Liver (tissue), 9 donors: Measurements from ENCODE around the gene LMBRD1. TPM values are rescaled to one million over a fixed set of nuclear protein-coding genes. Genes with fewer than 3 reads are reported as not detected.

Experiments used
- DNase-seq: peaks from one replicate; pipeline ENCODE4 v3.0.0-alpha.2; 2017; ENCODE audit warnings: low spot score
- H3K27ac ChIP-seq, 2 donors: one replicate each; pipeline ENCODE4 v1.7.0; 2013; ENCODE audit warnings: inconsistent platforms in 2 of 2, low read length in 2 of 2, control low read depth in 1 of 2, low read depth in 1 of 2, mild to moderate bottlenecking in 1 of 2
- H3K27me3 ChIP-seq, 4 donors: one replicate each; pipeline versions ENCODE4 v1.6.1 to v1.7.0; 2013; ENCODE audit warnings: low read length in 3 of 4, inconsistent platforms in 1 of 4, mild to moderate bottlenecking in 1 of 4, moderate library complexity in 1 of 4; ENCODE audit not compliant: control insufficient read depth in 4 of 4, insufficient read depth in 4 of 4
- H3K36me3 ChIP-seq, 4 donors: one replicate each; pipeline versions ENCODE4 v1.6.1 to v1.7.0; 2013; ENCODE audit warnings: low read length in 3 of 4, mild to moderate bottlenecking in 3 of 4, low read depth in 1 of 4, moderate library complexity in 1 of 4; ENCODE audit not compliant: control insufficient read depth in 4 of 4, insufficient read depth in 3 of 4
- H3K4me1 ChIP-seq, 4 donors: one replicate each; pipeline versions ENCODE4 v1.6.1 to v1.7.0; 2013; ENCODE audit warnings: low read length in 3 of 4, mild to moderate bottlenecking in 3 of 4, moderate library complexity in 1 of 4; ENCODE audit not compliant: control insufficient read depth in 4 of 4, insufficient read depth in 4 of 4
- H3K4me3 ChIP-seq, 3 donors: one replicate each; pipeline versions ENCODE4 v1.6.1 to v1.7.0; 2013; ENCODE audit warnings: low read length in 3 of 3, control low read depth in 1 of 3, low read depth in 1 of 3, mild to moderate bottlenecking in 1 of 3
- H3K9ac ChIP-seq, 2 donors: one replicate each; pipeline ENCODE4 v1.7.0; 2013; ENCODE audit warnings: low read length in 2 of 2, mild to moderate bottlenecking in 2 of 2, moderate library complexity in 2 of 2, control low read depth in 1 of 2, low read depth in 1 of 2
- H3K9me3 ChIP-seq, 4 donors: one replicate each; pipeline versions ENCODE4 v1.6.1 to v1.7.0; 2013; ENCODE audit warnings: low read length in 3 of 4; ENCODE audit not compliant: control insufficient read depth in 4 of 4
- ATF3 ChIP-seq: IDR thresholded peaks from 2 replicates; pipeline ENCODE4 v1.6.1; 2016; ENCODE audit warnings: antibody characterized with exemption
- EGR1 ChIP-seq, 2 donors: IDR thresholded peaks; 2 replicates each; pipeline ENCODE4 v1.6.1; 2016 to 2018; ENCODE audit warnings: antibody characterized with exemption in 2 of 2, low read depth in 2 of 2
- FOXA1 ChIP-seq: IDR thresholded peaks from 2 replicates; pipeline ENCODE4 v1.6.1; 2016; ENCODE audit warnings: antibody characterized with exemption
- FOXA2 ChIP-seq: IDR thresholded peaks from 2 replicates; pipeline ENCODE4 v1.6.1; 2016; ENCODE audit warnings: antibody characterized with exemption
- GABPA ChIP-seq, 2 donors: IDR thresholded peaks in 1 of 2; conservative IDR thresholded peaks in 1 of 2; 2 replicates each; pipeline ENCODE4 v1.6.1; 2016; ENCODE audit warnings: antibody characterized with exemption in 2 of 2, mild to moderate bottlenecking in 1 of 2, moderate library complexity in 1 of 2
- HNF4A ChIP-seq, 2 donors: conservative IDR thresholded peaks; 2 replicates each; pipeline ENCODE4 v1.6.1; 2016; ENCODE audit warnings: antibody characterized with exemption in 2 of 2, mild to moderate bottlenecking in 2 of 2
- HNF4G ChIP-seq: IDR thresholded peaks from 2 replicates; pipeline ENCODE4 v1.6.1; 2016; ENCODE audit warnings: antibody characterized with exemption
- JUND ChIP-seq, 2 donors: IDR thresholded peaks; 2 replicates each; pipeline ENCODE4 v1.6.1; 2016; ENCODE audit warnings: antibody characterized with exemption in 2 of 2
- NR2F2 ChIP-seq: IDR thresholded peaks from 2 replicates; pipeline ENCODE4 v1.6.1; 2016; ENCODE audit warnings: antibody characterized with exemption
- RAD21 ChIP-seq, 2 donors: IDR thresholded peaks; 2 replicates each; pipeline ENCODE4 v1.6.1; 2016; ENCODE audit warnings: antibody characterized with exemption in 2 of 2, mild to moderate bottlenecking in 2 of 2
- REST ChIP-seq: IDR thresholded peaks from 2 replicates; pipeline ENCODE4 v1.6.1; 2016; ENCODE audit warnings: antibody characterized with exemption, mild to moderate bottlenecking
- RXRA ChIP-seq, 2 donors: IDR thresholded peaks; 2 replicates each; pipeline ENCODE4 v1.6.1; 2017 to 2018; ENCODE audit warnings: antibody characterized with exemption in 2 of 2, mild to moderate bottlenecking in 1 of 2
- SP1 ChIP-seq: IDR thresholded peaks from 2 replicates; pipeline ENCODE4 v1.6.1; 2018; ENCODE audit warnings: antibody characterized with exemption, mild to moderate bottlenecking
- TAF1 ChIP-seq: conservative IDR thresholded peaks from 2 replicates; pipeline ENCODE4 v1.6.1; 2016; ENCODE audit warnings: antibody characterized with exemption, mild to moderate bottlenecking
- YY1 ChIP-seq: IDR thresholded peaks from 2 replicates; pipeline ENCODE4 v1.6.1; 2016; ENCODE audit warnings: antibody characterized with exemption, mild to moderate bottlenecking
- WGBS: extraction: QIAGEN DNeasy Blood & Tissue Kit; methylation state at CpG from one replicate; pipeline ENCODE4 v1.1.7; 2013; 5-methylcytosine and 5-hydroxymethylcytosine counted together
- polyA plus RNA-seq, 2 donors: library from polyadenylated mRNA; stranded (reverse) in 1 of 2; unstranded in 1 of 2; fragments of 200-250 nt in 1 of 2; fragments of >200 nt in 1 of 2; fragmentation: Nextera tagmentation in 1 of 2; extraction: Ambion mirVana in 1 of 2; gene quantifications; one replicate each; pipeline versions ENCODE4 v1.2.1 to v1.2.3, GENCODE V29; 2013 to 2015
- total RNA-seq, 2 donors: library from RNA; depleted of rRNA; stranded (reverse); fragments of >200 nt; gene quantifications; one replicate each; pipeline ENCODE4 v1.2.3, GENCODE V29; 2014
- TF ChIP-seq, protein P1 (sequence below): IDR thresholded peaks from 2 replicates; pipeline ENCODE4 v1.6.1; 2016; ENCODE audit warnings: antibody characterized with exemption
- TF ChIP-seq, protein P2 (sequence below): IDR thresholded peaks from 2 replicates; pipeline ENCODE4 v1.6.1; 2016; ENCODE audit warnings: antibody characterized with exemption
- TF ChIP-seq, protein P3 (sequence below): fragments of 150-350 bp; IDR thresholded peaks from 2 replicates; pipeline ENCODE4 v1.5.1; 2017; ENCODE audit warnings: improper control_type of control experiment, low read depth, low read length; ENCODE audit not compliant: missing input control
- donor health status: healthy.
- donor health status: healthy.
- donor health status: healthy.
- donor health status: healthy.
- donor health status: healthy.

Gene LMBRD1
- total and polyA plus RNA-seq, 4 donors = 33.2 to 54.5 (median 43.3) TPM

DNA sequence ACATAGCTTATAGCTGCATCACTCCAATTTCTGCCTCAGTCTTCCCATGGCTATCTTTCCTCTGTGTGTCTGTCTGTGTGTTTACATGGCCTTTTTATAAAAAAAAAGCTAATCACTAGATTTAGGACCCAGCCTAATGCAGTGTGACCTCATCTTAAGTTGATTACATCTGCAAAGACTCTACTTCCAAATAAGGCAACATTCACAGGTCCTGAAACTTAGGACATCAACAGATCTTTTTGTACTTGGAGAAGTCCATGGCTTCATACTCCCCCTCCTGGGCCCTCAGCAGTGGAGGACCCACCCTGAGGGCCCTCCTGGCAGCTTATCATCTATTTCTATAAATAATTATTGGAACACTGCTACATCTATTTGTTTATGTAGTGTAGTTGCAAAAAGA lies 146.1 kb downstream of the LMBRD1 start (continued):
- TF ChIP-seq, protein P1, sequence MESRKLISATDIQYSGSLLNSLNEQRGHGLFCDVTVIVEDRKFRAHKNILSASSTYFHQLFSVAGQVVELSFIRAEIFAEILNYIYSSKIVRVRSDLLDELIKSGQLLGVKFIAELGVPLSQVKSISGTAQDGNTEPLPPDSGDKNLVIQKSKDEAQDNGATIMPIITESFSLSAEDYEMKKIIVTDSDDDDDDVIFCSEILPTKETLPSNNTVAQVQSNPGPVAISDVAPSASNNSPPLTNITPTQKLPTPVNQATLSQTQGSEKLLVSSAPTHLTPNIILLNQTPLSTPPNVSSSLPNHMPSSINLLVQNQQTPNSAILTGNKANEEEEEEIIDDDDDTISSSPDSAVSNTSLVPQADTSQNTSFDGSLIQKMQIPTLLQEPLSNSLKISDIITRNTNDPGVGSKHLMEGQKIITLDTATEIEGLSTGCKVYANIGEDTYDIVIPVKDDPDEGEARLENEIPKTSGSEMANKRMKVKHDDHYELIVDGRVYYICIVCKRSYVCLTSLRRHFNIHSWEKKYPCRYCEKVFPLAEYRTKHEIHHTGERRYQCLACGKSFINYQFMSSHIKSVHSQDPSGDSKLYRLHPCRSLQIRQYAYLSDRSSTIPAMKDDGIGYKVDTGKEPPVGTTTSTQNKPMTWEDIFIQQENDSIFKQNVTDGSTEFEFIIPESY = no peak
- TF ChIP-seq HNF4G (no peak), EGR1 (IDR thresholded peaks at IDR 0.05; ENCODE audit: low read depth in 2 of 2) (no peak), JUND (IDR thresholded peaks at IDR 0.05) (no peak), NR2F2 (no peak), YY1 (no peak), FOXA1 (no peak), RAD21 (IDR thresholded peaks at IDR 0.05) (no peak), HNF4A (conservative IDR thresholded peaks at IDR 0.05) (no peak), SP1 (no peak), FOXA2 (no peak), ATF3 (no peak)

DNA sequence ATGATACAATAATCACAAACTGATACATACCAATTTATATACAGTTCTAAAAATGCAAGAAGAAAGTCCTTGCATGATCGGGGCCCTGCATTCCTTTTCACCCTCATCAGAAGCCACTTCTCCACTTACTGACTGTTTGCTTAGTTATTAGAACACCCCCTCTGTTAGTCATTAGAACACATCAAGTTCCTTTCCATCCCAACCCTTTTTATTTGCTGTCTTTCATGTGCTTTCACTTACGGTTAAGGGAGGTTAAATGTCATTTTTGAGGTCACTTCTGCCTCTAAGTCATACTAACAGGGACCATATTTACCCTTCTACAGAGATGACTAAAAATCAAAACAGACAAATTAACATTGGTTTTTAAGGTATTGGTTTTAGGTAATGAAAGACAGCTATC lies 149.1 kb downstream of the LMBRD1 start:
- no peak for DNase-seq
- no peaks in the 10 kb centered on the region for H3K36me3 ChIP-seq
- TF ChIP-seq JUND (IDR thresholded peaks at IDR 0.05) (no peak), HNF4A (conservative IDR thresholded peaks at IDR 0.05) (no peak)
- WGBS = 44% methylated on average over 2 of the region's 2 CpGs
- H3K4me1 ChIP-seq = no peaks in the 10 kb centered on the region
- H3K9ac ChIP-seq = no peak overlapping the region
- no peaks in the 10 kb centered on the region for H3K27me3 ChIP-seq
- no peak overlapping the region for H3K4me3 ChIP-seq
- H3K9me3 ChIP-seq = no peaks in the 10 kb centered on the region
- H3K27ac ChIP-seq = no peak overlapping the region

DNA sequence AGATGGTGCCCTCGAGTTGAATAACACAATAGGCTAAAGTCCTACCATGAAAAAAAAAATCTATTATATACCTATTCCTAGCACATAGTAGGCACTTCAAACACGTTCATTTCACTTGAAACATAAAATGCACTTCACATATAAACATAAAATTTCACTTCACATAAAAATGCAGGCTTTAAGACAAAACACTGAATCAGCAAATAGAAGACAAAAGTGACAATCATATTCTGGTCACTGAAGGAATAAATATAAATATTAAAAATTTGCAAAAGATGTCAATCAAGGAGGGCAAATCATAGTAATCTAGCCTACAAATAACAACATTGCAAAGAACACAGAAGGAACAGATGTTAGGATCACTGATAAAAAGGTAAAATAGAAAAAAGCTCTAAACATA lies 153.1 kb downstream of the LMBRD1 start:
- 53% methylated on average over 2 of the region's 2 CpGs for WGBS
- Histone ChIP-seq H3K4me3 (no peak overlapping the region), H3K27me3 (no peaks in the 10 kb centered on the region), H3K27ac (no peak overlapping the region), H3K4me1 (no peaks in the 10 kb centered on the region), H3K36me3 (no peaks in the 10 kb centered on the region), H3K9ac (no peak overlapping the region), H3K9me3 (no peaks in the 10 kb centered on the region)
- TF ChIP-seq, protein P2, sequence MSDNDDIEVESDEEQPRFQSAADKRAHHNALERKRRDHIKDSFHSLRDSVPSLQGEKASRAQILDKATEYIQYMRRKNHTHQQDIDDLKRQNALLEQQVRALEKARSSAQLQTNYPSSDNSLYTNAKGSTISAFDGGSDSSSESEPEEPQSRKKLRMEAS = no peak
- TF ChIP-seq HNF4A (conservative IDR thresholded peaks at IDR 0.05) = no peak
- no peak for TF ChIP-seq FOXA1
- TF ChIP-seq NR2F2 = no peak
- TF ChIP-seq SP1 = no peak
- TF ChIP-seq, protein P3, sequence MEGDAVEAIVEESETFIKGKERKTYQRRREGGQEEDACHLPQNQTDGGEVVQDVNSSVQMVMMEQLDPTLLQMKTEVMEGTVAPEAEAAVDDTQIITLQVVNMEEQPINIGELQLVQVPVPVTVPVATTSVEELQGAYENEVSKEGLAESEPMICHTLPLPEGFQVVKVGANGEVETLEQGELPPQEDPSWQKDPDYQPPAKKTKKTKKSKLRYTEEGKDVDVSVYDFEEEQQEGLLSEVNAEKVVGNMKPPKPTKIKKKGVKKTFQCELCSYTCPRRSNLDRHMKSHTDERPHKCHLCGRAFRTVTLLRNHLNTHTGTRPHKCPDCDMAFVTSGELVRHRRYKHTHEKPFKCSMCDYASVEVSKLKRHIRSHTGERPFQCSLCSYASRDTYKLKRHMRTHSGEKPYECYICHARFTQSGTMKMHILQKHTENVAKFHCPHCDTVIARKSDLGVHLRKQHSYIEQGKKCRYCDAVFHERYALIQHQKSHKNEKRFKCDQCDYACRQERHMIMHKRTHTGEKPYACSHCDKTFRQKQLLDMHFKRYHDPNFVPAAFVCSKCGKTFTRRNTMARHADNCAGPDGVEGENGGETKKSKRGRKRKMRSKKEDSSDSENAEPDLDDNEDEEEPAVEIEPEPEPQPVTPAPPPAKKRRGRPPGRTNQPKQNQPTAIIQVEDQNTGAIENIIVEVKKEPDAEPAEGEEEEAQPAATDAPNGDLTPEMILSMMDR = no peak
- no peak for TF ChIP-seq YY1
- TF ChIP-seq GABPA (IDR thresholded peaks at IDR 0.05 in 1 of 2, conservative IDR thresholded peaks at IDR 0.05 in 1 of 2) = no peak
- no peak for TF ChIP-seq HNF4G
- TF ChIP-seq REST = no peak
- TF ChIP-seq FOXA2 = no peak
- TF ChIP-seq, protein P1 = no peak
- no peak for TF ChIP-seq ATF3
- no peak for TF ChIP-seq RAD21 (IDR thresholded peaks at IDR 0.05)
- TF ChIP-seq JUND (IDR thresholded peaks at IDR 0.05) = no peak
- TF ChIP-seq RXRA (IDR thresholded peaks at IDR 0.05) = no peak
- TF ChIP-seq EGR1 (IDR thresholded peaks at IDR 0.05; ENCODE audit: low read depth in 2 of 2) = no peak
- no peak for TF ChIP-seq TAF1
- DNase-seq = no peak
